ENCODE results near the gene CCDC3.

CCDC3 gene

GRCh38 chr10:12978891-12979290 is 22.6 kb downstream of the CCDC3 start:
- Histone ChIP-seq H3K79me2 (ENCODE audit: insufficient read depth, low read length) (no peaks in the 10 kb centered on the region), H3K9me2 (ENCODE audit: low read depth, low read length) (no peaks in the 10 kb centered on the region), H3K4me2 (ENCODE audit: low read length) (no peak overlapping the region), H3K9me3 (ENCODE audit: low read length) (no peaks in the 10 kb centered on the region), H2AFZ (ENCODE audit: low read length) (no peak overlapping the region), H3K36me3 (ENCODE audit: insufficient read depth, low read length) (no peaks in the 10 kb centered on the region), H3K4me1 (ENCODE audit: insufficient read depth, low read length, severe bottlenecking) (no peaks in the 10 kb centered on the region), H3K4me3 (ENCODE audit: low read depth, low read length, poor library complexity, severe bottlenecking) (no peak overlapping the region), H3K9ac (ENCODE audit: low read length) (no peak overlapping the region), H3K27ac (ENCODE audit: low read depth, low read length, poor library complexity, severe bottlenecking) (no peak overlapping the region), H4K20me1 (ENCODE audit: insufficient read depth, low read length) (no peaks in the 10 kb centered on the region), H3K27me3 (ENCODE audit: insufficient read depth, low read length) (no peaks in the 10 kb centered on the region), H3F3A (ENCODE audit: insufficient read depth, low read length) (no peaks in the 10 kb centered on the region)
- TF ChIP-seq EZH2 (IDR thresholded peaks at IDR 0.05; ENCODE audit: borderline replicate concordance, low read length) (no peak), CTCF (IDR thresholded peaks at IDR 0.05; ENCODE audit: low read length) (no peak)

GRCh38 chr10:12975906-12976305 is 25.6 kb downstream of the CCDC3 start:
- H3K9me3 ChIP-seq (ENCODE audit: low read length): no peaks in the 10 kb centered on the region
- H3K4me1 ChIP-seq (ENCODE audit: insufficient read depth, low read length, severe bottlenecking): no peaks in the 10 kb centered on the region
- no peak overlapping the region for H3K4me3 ChIP-seq (ENCODE audit: low read depth, low read length, poor library complexity, severe bottlenecking)
- TF ChIP-seq EZH2 (IDR thresholded peaks at IDR 0.05; ENCODE audit: borderline replicate concordance, low read length) (no peak), CTCF (IDR thresholded peaks at IDR 0.05; ENCODE audit: low read length) (no peak)
- no peaks in the 10 kb centered on the region for H3K36me3 ChIP-seq (ENCODE audit: insufficient read depth, low read length)
- H4K20me1 ChIP-seq (ENCODE audit: insufficient read depth, low read length): no peaks in the 10 kb centered on the region
- H3F3A ChIP-seq (ENCODE audit: insufficient read depth, low read length): no peaks in the 10 kb centered on the region
- H3K27ac ChIP-seq (ENCODE audit: low read depth, low read length, poor library complexity, severe bottlenecking): no peak overlapping the region
- no peaks in the 10 kb centered on the region for H3K9me2 ChIP-seq (ENCODE audit: low read depth, low read length)
- no peaks in the 10 kb centered on the region for H3K79me2 ChIP-seq (ENCODE audit: insufficient read depth, low read length)
- no peaks in the 10 kb centered on the region for H3K27me3 ChIP-seq (ENCODE audit: insufficient read depth, low read length)
- no peak overlapping the region for H2AFZ ChIP-seq (ENCODE audit: low read length)
- no peak overlapping the region for H3K9ac ChIP-seq (ENCODE audit: low read length)
- no peak overlapping the region for H3K4me2 ChIP-seq (ENCODE audit: low read length)

- Histone ChIP-seq H3K79me2 (ENCODE audit: insufficient read depth, low read length) (no peaks in the 10 kb centered on the region), H2AFZ (ENCODE audit: low read length) (no peak overlapping the region), H3K9me2 (ENCODE audit: low read depth, low read length) (no peaks in the 10 kb centered on the region), H3K9ac (ENCODE audit: low read length) (no peak overlapping the region), H4K20me1 (ENCODE audit: insufficient read depth, low read length) (no peaks in the 10 kb centered on the region), H3K4me3 (ENCODE audit: low read depth, low read length, poor library complexity, severe bottlenecking) (no peak overlapping the region), H3K4me1 (ENCODE audit: insufficient read depth, low read length, severe bottlenecking) (no peaks in the 10 kb centered on the region), H3K27me3 (ENCODE audit: insufficient read depth, low read length) (no peaks in the 10 kb centered on the region), H3K4me2 (ENCODE audit: low read length) (no peak overlapping the region), H3F3A (ENCODE audit: insufficient read depth, low read length) (no peaks in the 10 kb centered on the region), H3K36me3 (ENCODE audit: insufficient read depth, low read length) (no peaks in the 10 kb centered on the region), H3K9me3 (ENCODE audit: low read length) (no peaks in the 10 kb centered on the region), H3K27ac (ENCODE audit: low read depth, low read length, poor library complexity, severe bottlenecking) (no peak overlapping the region)
- TF ChIP-seq CTCF (IDR thresholded peaks at IDR 0.05; ENCODE audit: low read length) (no peak), EZH2 (IDR thresholded peaks at IDR 0.05; ENCODE audit: borderline replicate concordance, low read length) (no peak)
These were observed 26.2 kb downstream of the CCDC3 start for GRCh38 chr10:12975266-12975665.

Measured in OCI-LY1 (cell line).